Loucy (cell line): ENCODE measurements around the gene PARK7.

Experiments
- H2AFZ ChIP-seq: fragments of 200-600 bp; sonication (generic); 2 replicates; pipeline ENCODE4 v1.6.0; 2016; ENCODE audit warnings: antibody characterized with exemption, mild to moderate bottlenecking, low read length, moderate library complexity
- H3F3A ChIP-seq: fragments of 200-600 bp; 2 replicates; pipeline ENCODE4 v1.6.0; 2016; ENCODE audit warnings: antibody characterized with exemption, low read depth, mild to moderate bottlenecking
- H3K27me3 ChIP-seq: fragments of 200-600 bp; sonication (generic); 2 replicates; pipeline ENCODE4 v1.6.1; 2014; ENCODE audit warnings: low read length, mild to moderate bottlenecking; ENCODE audit not compliant: insufficient read depth, poor library complexity, severe bottlenecking
- H3K36me3 ChIP-seq: fragments of 200-600 bp; sonication (generic); 2 replicates; pipeline ENCODE4 v1.6.1; 2016; ENCODE audit warnings: low read length; ENCODE audit not compliant: insufficient read depth
- H3K4me1 ChIP-seq: fragments of 200-600 bp; sonication (generic); 2 replicates; pipeline ENCODE4 v1.5.1; 2014; ENCODE audit warnings: low read length, mild to moderate bottlenecking; ENCODE audit not compliant: insufficient read depth, poor library complexity, severe bottlenecking
- H3K4me2 ChIP-seq: fragments of 200-600 bp; sonication (generic); 2 replicates; pipeline ENCODE4 v1.6.0; 2014; ENCODE audit warnings: antibody characterized with exemption, low read length, low read depth, mild to moderate bottlenecking; ENCODE audit not compliant: poor library complexity, severe bottlenecking
- H3K4me3 ChIP-seq: fragments of 200-600 bp; sonication (generic); 2 replicates; pipeline ENCODE4 v1.5.1; 2014; ENCODE audit warnings: low read length, mild to moderate bottlenecking, mixed read lengths; ENCODE audit not compliant: poor library complexity, severe bottlenecking
- H3K79me2 ChIP-seq: fragments of 200-600 bp; sonication (generic); 2 replicates; pipeline ENCODE4 v1.6.1; 2014; ENCODE audit warnings: low read length; ENCODE audit not compliant: insufficient read depth
- H3K9ac ChIP-seq: fragments of 200-600 bp; sonication (generic); 2 replicates; pipeline ENCODE4 v1.6.0; 2014; ENCODE audit warnings: mild to moderate bottlenecking, low read depth, low read length, moderate library complexity; ENCODE audit not compliant: poor library complexity, severe bottlenecking
- H3K9me2 ChIP-seq: fragments of 200-600 bp; sonication (generic); replicated peaks from 2 replicates; pipeline ENCODE4 v1.6.1; 2016; ENCODE audit warnings: low read depth, low read length, mixed read lengths
- H3K9me3 ChIP-seq: fragments of 200-600 bp; sonication (generic); 2 replicates; pipeline ENCODE4 v1.6.1; 2014; ENCODE audit warnings: mild to moderate bottlenecking, antibody characterized with exemption, low read length, low read depth; ENCODE audit not compliant: insufficient read depth
- H4K20me1 ChIP-seq: fragments of 200-600 bp; sonication (generic); 2 replicates; pipeline ENCODE4 v1.6.0; 2014; ENCODE audit warnings: antibody characterized with exemption, low read length, mild to moderate bottlenecking; ENCODE audit not compliant: insufficient read depth, poor library complexity, severe bottlenecking
- CTCF ChIP-seq: fragments of 200-600 bp; sonication (generic); conservative IDR thresholded peaks from 2 replicates; pipeline ENCODE4 v1.5.1; 2014; ENCODE audit warnings: mild to moderate bottlenecking, antibody characterized with exemption, low read length
- EZH2phosphoT487 ChIP-seq: fragments of 200-600 bp; IDR thresholded peaks from 2 replicates; pipeline ENCODE4 v1.6.1; 2018; ENCODE audit warnings: antibody characterized with exemption, mild to moderate bottlenecking, moderate library complexity, borderline replicate concordance

PARK7 gene

DNA sequence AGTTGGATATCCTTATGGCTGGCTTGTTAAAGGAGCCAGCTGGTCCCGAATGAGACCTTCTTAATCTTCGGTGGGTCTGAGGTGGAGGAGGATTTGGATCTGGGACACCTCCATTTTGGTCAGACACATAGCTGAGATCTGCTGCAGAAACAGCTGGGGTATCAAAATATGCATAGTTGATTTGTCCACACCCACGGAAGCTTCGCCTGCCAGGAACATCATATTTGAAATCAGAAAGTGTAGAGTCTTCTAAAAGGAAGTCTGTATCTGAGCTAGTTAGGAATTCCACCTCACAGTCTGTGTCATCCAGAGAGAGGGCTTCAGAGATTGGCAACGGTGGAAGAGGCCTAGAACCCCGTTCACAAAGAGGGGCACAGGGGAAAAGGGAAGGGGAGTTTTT lies 52.3 kb downstream of the PARK7 start:
- H3K36me3 ChIP-seq, result no peaks in the 10 kb centered on the region
- no peak overlapping the region for H3K4me3 ChIP-seq
- H3K79me2 ChIP-seq, result no peaks in the 10 kb centered on the region
- H4K20me1 ChIP-seq, result no peaks in the 10 kb centered on the region
- H3K4me1 ChIP-seq, result peaks cover 3% of the 10 kb centered on the region
- no peaks in the 10 kb centered on the region for H3K27me3 ChIP-seq
- no peaks in the 10 kb centered on the region for H3K9me3 ChIP-seq
- TF ChIP-seq CTCF (no peak), EZH2phosphoT487 (no peak)
- no peak overlapping the region for H3K4me2 ChIP-seq
- no peak overlapping the region for H2AFZ ChIP-seq
- H3K9me2 ChIP-seq, result no peaks in the 10 kb centered on the region
- no peak overlapping the region for H3K9ac ChIP-seq
- no peaks in the 10 kb centered on the region for H3F3A ChIP-seq

DNA sequence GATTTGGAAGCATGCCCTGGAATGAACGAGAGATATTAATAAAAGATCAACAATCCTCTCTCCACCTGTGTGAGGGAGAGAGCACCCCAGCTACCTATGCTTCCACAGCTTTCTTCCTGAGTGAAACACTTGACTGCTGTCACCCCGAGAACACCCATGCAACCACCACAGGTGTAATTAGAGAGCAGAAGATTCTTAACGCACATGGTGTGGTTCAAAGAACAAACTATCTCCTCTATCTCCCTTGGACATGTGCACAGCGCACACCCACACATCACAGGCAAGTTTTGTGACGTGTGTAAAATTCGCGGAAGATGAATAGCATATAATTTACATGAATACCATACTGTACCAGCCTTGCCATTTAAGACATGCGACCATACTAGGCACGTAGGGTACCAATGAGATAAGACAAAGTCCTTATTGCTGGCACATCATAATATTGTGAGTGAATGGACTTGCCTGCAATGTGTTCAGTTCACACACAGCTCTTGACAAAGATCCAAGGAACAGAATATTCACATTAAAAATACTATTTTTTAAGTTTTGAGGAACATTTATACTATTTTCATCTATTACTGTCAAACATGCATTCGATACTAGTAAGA lies 53.0 kb downstream of the PARK7 start:
- no peaks in the 10 kb centered on the region for H3K36me3 ChIP-seq

GRCh38 chr1:8015036-8015808 lies 53.7 kb downstream of the PARK7 start:
- Histone ChIP-seq H2AFZ (no peak overlapping the region), H3F3A (no peaks in the 10 kb centered on the region), H3K4me2 (no peak overlapping the region), H3K79me2 (no peaks in the 10 kb centered on the region), H3K9ac (no peak overlapping the region), H3K9me2 (no peaks in the 10 kb centered on the region), H3K4me1 (peaks cover 3% of the 10 kb centered on the region), H3K4me3 (no peak overlapping the region), H3K36me3 (no peaks in the 10 kb centered on the region), H3K27me3 (no peaks in the 10 kb centered on the region), H3K9me3 (no peaks in the 10 kb centered on the region), H4K20me1 (no peaks in the 10 kb centered on the region)
- peak; percentile 83 for TF ChIP-seq CTCF
- no peak for TF ChIP-seq EZH2phosphoT487

More for the DNA sequence above, 53.0 kb downstream of the PARK7 start:
- TF ChIP-seq CTCF (no peak), EZH2phosphoT487 (no peak)
- Histone ChIP-seq H3K9me2 (no peaks in the 10 kb centered on the region), H3K4me1 (peaks cover 3% of the 10 kb centered on the region), H3K4me3 (no peak overlapping the region), H2AFZ (no peak overlapping the region), H3F3A (no peaks in the 10 kb centered on the region), H4K20me1 (no peaks in the 10 kb centered on the region), H3K27me3 (no peaks in the 10 kb centered on the region), H3K9me3 (no peaks in the 10 kb centered on the region), H3K9ac (no peak overlapping the region), H3K4me2 (no peak overlapping the region), H3K79me2 (no peaks in the 10 kb centered on the region)
